ENCODE data around the gene PPL. TPM values are rescaled to one million over a fixed set of nuclear protein-coding genes. Genes with fewer than 3 reads are reported as not detected.
A peak's percentile ranks its signal among the peaks of the same experiment; 100 is the strongest.

Gene PPL
- total and polyA plus RNA-seq, 11 donors: 4.3 to 23.8 (median 7.8) TPM

DNA sequence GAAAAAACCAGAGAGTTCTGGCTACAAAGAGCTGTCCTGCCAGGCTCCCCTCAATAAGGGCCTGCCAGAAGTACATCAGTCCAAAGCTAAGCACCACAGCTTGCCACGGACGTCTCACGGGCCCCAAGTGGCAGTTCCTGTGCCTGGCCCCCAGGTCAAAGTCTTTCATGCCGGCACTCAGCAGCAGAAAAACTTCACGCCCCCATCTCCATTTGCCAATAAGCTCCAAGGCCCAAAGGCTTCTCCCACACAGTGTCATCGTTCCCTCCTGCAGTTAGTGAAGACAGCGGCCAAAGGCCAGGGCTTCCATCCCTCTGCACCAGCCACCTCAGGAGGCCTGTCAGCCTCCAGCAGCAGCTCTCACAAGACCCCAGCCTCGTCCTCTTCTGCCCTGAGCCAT, 62.3 kb downstream of the PPL start:
- Histone ChIP-seq H3K36me3 (peaks cover 0 to 100% (median 100%) of the 10 kb centered on the region in 9 donors), H3K27me3 (no peaks in the 10 kb centered on the region), H3K9me3 (no peaks in the 10 kb centered on the region), H3K27ac (no peak overlapping the region), H3K4me1 (peaks cover 0 to 4% (median 0%) of the 10 kb centered on the region in 12 donors), H3K4me3 (no peak overlapping the region)
- WGBS, 4 donors: 85 to 90% (median 89%) methylated on average over 5 to 8 of the region's 8 CpGs
- intact Hi-C loops (cut with DNase I): loop anchor here in 1 of 10 donors (10.0 kb wide), 1 partner anchor 140 kb away; the partner anchor contains the start of genes ANKS3 and DNAAF8
- no peak for TF ChIP-seq POLR2A (IDR thresholded peaks at IDR 0.05)
- TF ChIP-seq, protein P1, sequence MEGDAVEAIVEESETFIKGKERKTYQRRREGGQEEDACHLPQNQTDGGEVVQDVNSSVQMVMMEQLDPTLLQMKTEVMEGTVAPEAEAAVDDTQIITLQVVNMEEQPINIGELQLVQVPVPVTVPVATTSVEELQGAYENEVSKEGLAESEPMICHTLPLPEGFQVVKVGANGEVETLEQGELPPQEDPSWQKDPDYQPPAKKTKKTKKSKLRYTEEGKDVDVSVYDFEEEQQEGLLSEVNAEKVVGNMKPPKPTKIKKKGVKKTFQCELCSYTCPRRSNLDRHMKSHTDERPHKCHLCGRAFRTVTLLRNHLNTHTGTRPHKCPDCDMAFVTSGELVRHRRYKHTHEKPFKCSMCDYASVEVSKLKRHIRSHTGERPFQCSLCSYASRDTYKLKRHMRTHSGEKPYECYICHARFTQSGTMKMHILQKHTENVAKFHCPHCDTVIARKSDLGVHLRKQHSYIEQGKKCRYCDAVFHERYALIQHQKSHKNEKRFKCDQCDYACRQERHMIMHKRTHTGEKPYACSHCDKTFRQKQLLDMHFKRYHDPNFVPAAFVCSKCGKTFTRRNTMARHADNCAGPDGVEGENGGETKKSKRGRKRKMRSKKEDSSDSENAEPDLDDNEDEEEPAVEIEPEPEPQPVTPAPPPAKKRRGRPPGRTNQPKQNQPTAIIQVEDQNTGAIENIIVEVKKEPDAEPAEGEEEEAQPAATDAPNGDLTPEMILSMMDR (IDR thresholded peaks at IDR 0.05): no peak
- DNase-seq (no peak), ATAC-seq (peak in 1 of 4 donors; percentile 19)

DNA sequence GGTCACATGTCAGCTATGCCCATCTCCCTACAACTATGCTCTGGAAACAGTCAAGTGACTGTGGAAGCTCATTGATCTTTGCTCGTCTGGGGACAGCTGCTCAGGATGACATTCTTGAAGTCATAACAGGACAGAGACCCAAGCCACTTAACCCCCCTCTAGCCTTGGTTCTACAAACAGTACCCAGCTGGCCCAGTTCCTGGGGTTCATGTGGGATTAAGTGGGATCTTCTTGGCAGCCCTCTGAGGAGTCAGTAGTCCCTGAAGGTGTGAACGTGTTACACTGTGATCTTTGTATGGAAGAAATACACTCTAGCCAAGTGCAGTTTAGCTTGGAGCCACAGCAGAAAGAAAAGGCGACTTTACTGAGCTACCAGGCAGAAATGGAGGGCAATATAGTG, 63.9 kb downstream of the PPL start:
- H3K4me3 ChIP-seq: no peak overlapping the region
- WGBS, 4 donors: 60 to 69% (median 63%) methylated on average over 3 of the region's 3 CpGs
- ATAC-seq (no peak), DNase-seq (no peak)
- no peak overlapping the region for H3K27ac ChIP-seq
- H3K27me3 ChIP-seq: no peaks in the 10 kb centered on the region
- TF ChIP-seq, protein P1 (IDR thresholded peaks at IDR 0.05): no peak
- no peak for TF ChIP-seq POLR2A (IDR thresholded peaks at IDR 0.05)
- peaks cover 0 to 100% (median 94%) of the 10 kb centered on the region in 9 donors for H3K36me3 ChIP-seq
- intact Hi-C loops (cut with DNase I): loop anchor here in 1 of 10 donors (10.0 kb wide), 1 partner anchor 138 kb away; the partner anchor contains the start of genes ANKS3 and DNAAF8
- no peaks in the 10 kb centered on the region for H3K9me3 ChIP-seq
- peaks cover 0 to 15% (median under 1%) of the 10 kb centered on the region in 12 donors for H3K4me1 ChIP-seq

DNA sequence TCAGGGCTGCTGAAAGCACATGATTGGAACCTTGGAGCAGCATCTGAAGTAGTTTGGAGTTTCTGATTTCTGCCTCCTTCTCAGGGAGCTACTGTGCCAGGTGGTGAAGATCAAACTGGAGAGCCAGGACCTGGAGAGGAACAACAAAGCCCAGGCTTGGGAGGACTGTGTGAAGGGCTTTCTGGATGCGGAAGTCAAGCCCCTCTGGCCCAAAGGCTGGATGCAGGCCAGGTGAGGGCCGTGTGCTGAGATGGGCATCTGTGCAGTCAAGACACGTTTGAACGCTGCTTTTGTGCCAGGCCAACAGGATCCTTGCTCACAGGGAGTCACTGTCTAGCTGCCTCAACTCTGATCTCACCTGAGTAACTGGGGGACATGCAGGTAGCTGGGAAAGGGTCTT, 65.9 kb downstream of the PPL start:
- H3K9me3 ChIP-seq: no peaks in the 10 kb centered on the region
- DNase-seq: no peak

DNA sequence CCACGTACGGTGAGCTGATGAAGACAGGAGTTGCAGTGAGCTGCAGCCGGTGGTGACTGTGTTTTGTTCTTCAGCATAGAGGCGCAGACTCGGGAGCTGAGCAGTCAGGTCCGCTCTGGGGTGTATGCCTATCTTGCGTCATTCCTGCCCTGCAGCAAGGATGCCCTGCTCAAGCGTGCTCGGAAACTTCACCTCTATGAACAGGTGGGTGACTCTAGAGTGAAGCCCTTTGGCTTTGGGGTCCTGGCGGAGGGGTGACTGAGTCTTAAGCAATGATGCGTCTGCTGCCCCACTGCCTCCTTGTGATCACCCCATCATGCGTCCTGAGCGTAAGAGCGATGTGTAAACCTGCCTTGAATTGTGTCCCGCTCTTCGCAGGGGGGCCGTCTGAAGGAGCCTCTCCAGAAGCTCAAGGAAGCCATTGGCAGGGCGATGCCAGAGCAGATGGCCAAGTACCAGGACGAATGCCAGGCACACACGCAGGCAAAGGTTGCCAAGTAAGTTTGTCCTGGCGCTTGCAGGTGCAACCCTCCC, 66.7 kb downstream of the PPL start:
- DNase-seq: peak in 1 of 5 donors; percentile 55
- peaks cover 0 to 84% (median 65%) of the 10 kb centered on the region in 9 donors for H3K36me3 ChIP-seq
- no peak overlapping the region for H3K27ac ChIP-seq
- no peak overlapping the region for H3K4me3 ChIP-seq
- ATAC-seq: peak in 2 of 4 donors; percentile 19 to 42
- no peak for TF ChIP-seq POLR2A (IDR thresholded peaks at IDR 0.05)
- intact Hi-C loops (cut with DNase I): loop anchor here in 1 of 10 donors (10.0 kb wide), 1 partner anchor 135 kb away; the partner anchor contains the start of genes ANKS3 and DNAAF8
- H3K9me3 ChIP-seq: no peaks in the 10 kb centered on the region
- H3K27me3 ChIP-seq: no peaks in the 10 kb centered on the region
- 83 to 91% (median 88%) methylated on average over 20 to 21 of the region's 21 CpGs for WGBS, 4 donors
- peaks cover 0 to 29% (median 2%) of the 10 kb centered on the region in 12 donors for H3K4me1 ChIP-seq

More for the DNA sequence above, 65.9 kb downstream of the PPL start:
- H3K36me3 ChIP-seq: peaks cover 0 to 93% (median 74%) of the 10 kb centered on the region in 9 donors
- TF ChIP-seq, protein P1 (IDR thresholded peaks at IDR 0.05): no peak
- TF ChIP-seq POLR2A (IDR thresholded peaks at IDR 0.05): no peak
- WGBS, 4 donors: 64 to 81% (median 77%) methylated on average over 4 of the region's 4 CpGs
- no peaks in the 10 kb centered on the region for H3K27me3 ChIP-seq
- H3K4me3 ChIP-seq: no peak overlapping the region
- H3K27ac ChIP-seq: no peak overlapping the region
- H3K4me1 ChIP-seq: peaks cover 0 to 26% (median 2%) of the 10 kb centered on the region in 12 donors
- no peak for ATAC-seq
- intact Hi-C loops (cut with DNase I): loop anchor here in 1 of 10 donors (10.0 kb wide), 1 partner anchor 136 kb away; the partner anchor contains the start of genes ANKS3 and DNAAF8

Measured in heart left ventricle (tissue), 16 donors.